NB4 (cell line): ENCODE measurements around the gene NTN1.

Experiments
- MYC ChIP-seq: IDR thresholded peaks from 2 replicates; pipeline ENCODE4 v1.6.1; 2011; ENCODE audit warnings: low read depth, low read length
- POLR2A ChIP-seq: IDR thresholded peaks from 2 replicates; pipeline ENCODE4 v1.6.1; 2011; ENCODE audit warnings: mild to moderate bottlenecking; ENCODE audit not compliant: insufficient read length; ENCODE audit errors: extremely low read depth
- TF ChIP-seq, protein P1 (sequence below): IDR thresholded peaks from one replicate; pipeline ENCODE4 v1.5.1; 2012; ENCODE audit warnings: low read depth, low read length
- TF ChIP-seq, protein P2 (sequence below): IDR thresholded peaks from 2 replicates; pipeline ENCODE4 v1.6.1; 2011; ENCODE audit warnings: low read depth, low read length

DNA sequence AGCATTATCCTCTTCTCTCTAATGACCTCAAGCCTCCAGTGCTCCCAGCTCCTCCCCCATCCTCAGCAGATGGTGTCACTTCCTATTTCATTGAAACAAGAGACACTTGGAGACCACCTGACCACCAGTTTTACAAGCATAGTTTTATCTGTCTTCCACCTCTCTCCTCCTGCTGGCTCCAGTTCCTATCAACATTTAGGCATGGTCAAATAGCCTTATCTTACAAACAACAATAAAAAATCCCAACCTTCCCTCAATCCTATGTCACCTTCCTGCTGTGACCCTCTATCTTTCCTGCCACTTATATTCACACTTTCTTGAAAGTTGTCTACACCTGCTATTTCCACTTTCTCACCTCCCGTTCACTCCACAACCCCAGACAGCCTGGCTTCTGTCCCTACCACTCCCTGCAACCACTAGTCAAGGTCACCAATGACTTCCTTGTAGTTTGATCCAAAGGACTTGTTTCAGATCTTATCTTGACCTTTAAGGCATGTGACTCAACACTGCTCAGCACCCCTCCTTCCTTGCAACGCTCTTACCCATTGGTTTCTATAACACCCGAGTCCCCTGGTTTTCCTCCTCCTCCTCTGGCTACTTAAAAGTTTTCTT is 4.3 kb upstream of the NTN1 start:
- no peak for TF ChIP-seq POLR2A
- TF ChIP-seq, protein P1, sequence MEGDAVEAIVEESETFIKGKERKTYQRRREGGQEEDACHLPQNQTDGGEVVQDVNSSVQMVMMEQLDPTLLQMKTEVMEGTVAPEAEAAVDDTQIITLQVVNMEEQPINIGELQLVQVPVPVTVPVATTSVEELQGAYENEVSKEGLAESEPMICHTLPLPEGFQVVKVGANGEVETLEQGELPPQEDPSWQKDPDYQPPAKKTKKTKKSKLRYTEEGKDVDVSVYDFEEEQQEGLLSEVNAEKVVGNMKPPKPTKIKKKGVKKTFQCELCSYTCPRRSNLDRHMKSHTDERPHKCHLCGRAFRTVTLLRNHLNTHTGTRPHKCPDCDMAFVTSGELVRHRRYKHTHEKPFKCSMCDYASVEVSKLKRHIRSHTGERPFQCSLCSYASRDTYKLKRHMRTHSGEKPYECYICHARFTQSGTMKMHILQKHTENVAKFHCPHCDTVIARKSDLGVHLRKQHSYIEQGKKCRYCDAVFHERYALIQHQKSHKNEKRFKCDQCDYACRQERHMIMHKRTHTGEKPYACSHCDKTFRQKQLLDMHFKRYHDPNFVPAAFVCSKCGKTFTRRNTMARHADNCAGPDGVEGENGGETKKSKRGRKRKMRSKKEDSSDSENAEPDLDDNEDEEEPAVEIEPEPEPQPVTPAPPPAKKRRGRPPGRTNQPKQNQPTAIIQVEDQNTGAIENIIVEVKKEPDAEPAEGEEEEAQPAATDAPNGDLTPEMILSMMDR: no peak
- TF ChIP-seq, protein P2, sequence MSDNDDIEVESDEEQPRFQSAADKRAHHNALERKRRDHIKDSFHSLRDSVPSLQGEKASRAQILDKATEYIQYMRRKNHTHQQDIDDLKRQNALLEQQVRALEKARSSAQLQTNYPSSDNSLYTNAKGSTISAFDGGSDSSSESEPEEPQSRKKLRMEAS: peak; percentile 40; the same call in 1 of the 2 replicates
- peak; percentile 37; the same call in 1 of the 2 replicates for TF ChIP-seq MYC
